GM23248 (cell line): ENCODE data around the gene MIS12. TPM values are rescaled to one million over a fixed set of nuclear protein-coding genes. Genes with fewer than 3 reads are reported as not detected.

Experiments used
- DNase-seq: peaks from one replicate; pipeline ENCODE4 v3.0.0-alpha.2; 2015
- H2AFZ ChIP-seq: fragments of 200-600 bp; sonication (generic); 2 replicates; pipeline ENCODE4 v1.6.1; 2016; ENCODE audit warnings: antibody characterized with exemption
- H3F3A ChIP-seq: fragments of 200-600 bp; sonication (generic); 2 replicates; pipeline ENCODE4 v1.6.1; 2016; ENCODE audit warnings: mild to moderate bottlenecking, antibody characterized with exemption, mixed run types; ENCODE audit not compliant: insufficient read depth
- H3K27ac ChIP-seq: fragments of 200-600 bp; sonication (generic); 2 replicates; pipeline ENCODE4 v1.5.1; 2016; ENCODE audit warnings: mild to moderate bottlenecking
- H3K27me3 ChIP-seq: fragments of 200-600 bp; sonication (generic); replicated peaks from 2 replicates; pipeline ENCODE4 v1.6.1; 2016; ENCODE audit warnings: mild to moderate bottlenecking; ENCODE audit not compliant: insufficient read depth
- H3K36me3 ChIP-seq: fragments of 200-600 bp; sonication (generic); 2 replicates; pipeline ENCODE4 v1.6.1; 2016; ENCODE audit warnings: low read depth, mild to moderate bottlenecking
- H3K4me1 ChIP-seq: fragments of 200-600 bp; sonication (generic); 2 replicates; pipeline ENCODE4 v1.6.1; 2016; ENCODE audit warnings: mild to moderate bottlenecking; ENCODE audit not compliant: insufficient read depth
- H3K4me2 ChIP-seq: fragments of 200-600 bp; sonication (generic); one replicate; pipeline ENCODE4 v1.6.1; 2016; ENCODE audit warnings: mild to moderate bottlenecking; ENCODE audit not compliant: unreplicated experiment
- H3K4me3 ChIP-seq: fragments of 200-600 bp; sonication (generic); 2 replicates; pipeline ENCODE4 v1.5.1; 2016; ENCODE audit warnings: mild to moderate bottlenecking
- H3K79me2 ChIP-seq: fragments of 200-600 bp; sonication (generic); 2 replicates; pipeline ENCODE4 v1.6.1; 2016; ENCODE audit warnings: mild to moderate bottlenecking; ENCODE audit not compliant: insufficient read depth
- H3K9ac ChIP-seq: fragments of 200-600 bp; sonication (generic); 2 replicates; pipeline ENCODE4 v1.6.1; 2016; ENCODE audit warnings: mild to moderate bottlenecking
- H3K9me2 ChIP-seq: fragments of 200-600 bp; sonication (generic); 2 replicates; pipeline ENCODE4 v1.6.1; 2016; ENCODE audit warnings: mixed run types, mild to moderate bottlenecking, moderate library complexity; ENCODE audit not compliant: insufficient read depth
- H3K9me3 ChIP-seq: fragments of 200-600 bp; sonication (generic); one replicate; pipeline ENCODE4 v1.6.1; 2017; ENCODE audit warnings: low read depth
- H4K20me1 ChIP-seq: fragments of 200-600 bp; sonication (generic); 2 replicates; pipeline ENCODE4 v1.6.0; 2016; ENCODE audit not compliant: insufficient read depth
- EZH2 ChIP-seq: fragments of 200-600 bp; sonication (generic); IDR thresholded peaks from 2 replicates; pipeline ENCODE4 v1.6.1; 2018; ENCODE audit warnings: antibody characterized with exemption, mild to moderate bottlenecking; ENCODE audit not compliant: insufficient read depth, poor library complexity, severe bottlenecking
- EZH2phosphoT487 ChIP-seq: fragments of 200-600 bp; sonication (generic); IDR thresholded peaks from 2 replicates; pipeline ENCODE4 v1.6.1; 2018; ENCODE audit warnings: antibody characterized with exemption, moderate library complexity, mild to moderate bottlenecking, low read depth; ENCODE audit not compliant: insufficient read depth
- WGBS, 2 experiments: methylation state at CpG; one replicate each; pipeline ENCODE4 v1.1.6; 2015 to 2017; ENCODE audit warnings: low lambda C conversion rate in 2 of 2, low coverage in 1 of 2; ENCODE audit errors: missing lambda C conversion rate in 2 of 2; 5-methylcytosine and 5-hydroxymethylcytosine counted together
- in situ Hi-C: fragments of 300-500 bp; cut with MboI; formaldehyde crosslinking; loops from 2 replicates; pipeline ENCODE4 v1.15.0; 2020
- polyA plus RNA-seq: library from polyadenylated mRNA; unstranded; fragments of >200 nt; fragmentation: Nextera tagmentation; extraction: Ambion mirVana; gene quantifications from 2 replicates; pipeline ENCODE4 v1.2.1, GENCODE V29; 2016
- total RNA-seq: library from RNA; depleted of rRNA; stranded (reverse); fragments of >200 nt; shearing (Covaris generic); gene quantifications from 2 replicates; pipeline ENCODE4 v1.2.3, GENCODE V29; 2014; rRNA removed

The MIS12 gene
- 13.4 and 20.2 TPM in 2 replicates for total RNA-seq
- polyA plus RNA-seq: 10.5 and 12.9 TPM in 2 replicates

- in situ Hi-C loops: no loop called here
- TF ChIP-seq EZH2phosphoT487 (no peak), EZH2 (no peak)
- peak within 1 kb of the TSS; percentile 97 for H3K4me2 ChIP-seq
- H3K9me2 ChIP-seq: no peaks in the 10 kb centered on the region
- peak; percentile 100 for DNase-seq
- no peaks in the 10 kb centered on the region for H3K27me3 ChIP-seq
- peaks cover 43% of the 10 kb centered on the region for H3K36me3 ChIP-seq
- H4K20me1 ChIP-seq: no peaks in the 10 kb centered on the region
- H3K27ac ChIP-seq: peak within 1 kb of the TSS; percentile 98
- H2AFZ ChIP-seq: peak within 1 kb of the TSS; percentile 94
- H3K9me3 ChIP-seq: no peaks in the 10 kb centered on the region
- H3K79me2 ChIP-seq: peaks cover 77% of the 10 kb centered on the region
- WGBS, 2 experiments: 1% methylated on average over 63 to 73 of the region's 77 CpGs
- H3K4me3 ChIP-seq: peak within 1 kb of the TSS; percentile 99
- peaks cover 10% of the 10 kb centered on the region; the same call in 1 of the 2 replicates for H3F3A ChIP-seq
- H3K9ac ChIP-seq: peak within 1 kb of the TSS; percentile 95
- H3K4me1 ChIP-seq: peaks cover 11% of the 10 kb centered on the region; the same call in 1 of the 2 replicates
Observed at GRCh38 chr17:5486206-5487124, at the start of gene MIS12. MIS12 (plus strand) TSS chr17:5486566; CDS start chr17:5488863, 2,297 bp downstream.

DNA sequence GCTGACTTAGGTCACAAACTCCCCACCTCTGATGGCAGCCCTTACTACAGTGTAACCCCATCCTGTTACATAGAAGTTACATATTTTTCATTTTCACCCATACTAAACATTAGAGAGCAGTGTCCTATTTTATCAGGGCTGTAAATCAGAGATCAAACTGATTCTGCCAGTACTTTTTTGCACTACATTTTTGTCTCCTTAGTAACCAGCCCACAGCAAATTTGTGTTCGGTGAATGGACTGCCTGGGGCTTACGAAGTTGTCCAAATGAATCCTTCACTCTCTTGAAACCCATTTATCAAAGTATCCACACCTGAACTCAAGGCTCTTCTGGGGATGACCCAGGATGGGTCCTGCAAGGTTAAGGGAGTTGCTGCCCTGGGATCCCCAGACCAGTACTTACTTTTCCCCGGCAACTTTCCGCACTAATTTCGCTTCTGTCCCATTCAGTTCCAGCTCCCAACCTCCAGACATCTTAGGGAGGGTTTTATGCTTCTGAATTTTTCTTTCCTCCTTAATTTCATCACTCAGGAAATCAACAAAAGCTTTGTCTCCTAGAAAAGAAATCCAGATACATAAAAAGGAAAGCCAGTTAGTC is 48.5 kb upstream of the MIS12 start:
- WGBS, 2 experiments: 37 to 39% methylated on average over 5 of the region's 5 CpGs
- H3K27me3 ChIP-seq: no peaks in the 10 kb centered on the region
- H3K9ac ChIP-seq: peak overlapping the region; percentile 83
- H3K4me3 ChIP-seq: peak overlapping the region; percentile 89
- H3K36me3 ChIP-seq: peaks cover 33% of the 10 kb centered on the region
- no peak for TF ChIP-seq EZH2
- no peak for TF ChIP-seq EZH2phosphoT487
- DNase-seq: peak; percentile 72
- no peaks in the 10 kb centered on the region for H4K20me1 ChIP-seq
- H3K4me1 ChIP-seq: peaks cover 10% of the 10 kb centered on the region; the same call in 1 of the 2 replicates
- peak overlapping the region; percentile 73 for H2AFZ ChIP-seq
- H3K27ac ChIP-seq: peak overlapping the region; percentile 44
- H3K9me3 ChIP-seq: no peaks in the 10 kb centered on the region
- in situ Hi-C loops: no loop called here
- peaks cover 30% of the 10 kb centered on the region; the same call in 1 of the 2 replicates for H3F3A ChIP-seq
- no peaks in the 10 kb centered on the region for H3K9me2 ChIP-seq
- H3K79me2 ChIP-seq: peaks cover 50% of the 10 kb centered on the region
- H3K4me2 ChIP-seq: peak overlapping the region; percentile 90

- TF ChIP-seq EZH2 (no peak), EZH2phosphoT487 (no peak)
- H3K36me3 ChIP-seq: peaks cover 27% of the 10 kb centered on the region
- H3F3A ChIP-seq: peaks cover 21% of the 10 kb centered on the region; the same call in 1 of the 2 replicates
- in situ Hi-C loops: no loop called here
- no peaks in the 10 kb centered on the region for H3K27me3 ChIP-seq
- WGBS, 2 experiments: 2% methylated on average over 28 to 49 of the region's 75 CpGs
- peak within 1 kb of the TSS; percentile 83 for H3K9ac ChIP-seq
- peaks cover 10% of the 10 kb centered on the region; the same call in 1 of the 2 replicates for H3K4me1 ChIP-seq
- peaks cover 45% of the 10 kb centered on the region for H3K79me2 ChIP-seq
- peak within 1 kb of the TSS; percentile 90 for H3K4me2 ChIP-seq
- no peaks in the 10 kb centered on the region for H3K9me2 ChIP-seq
- H4K20me1 ChIP-seq: no peaks in the 10 kb centered on the region
- peak within 1 kb of the TSS; percentile 44 for H3K27ac ChIP-seq
- peak; percentile 95 for DNase-seq
- peak within 1 kb of the TSS; percentile 89 for H3K4me3 ChIP-seq
- peak within 1 kb of the TSS; percentile 83 for H2AFZ ChIP-seq
- no peaks in the 10 kb centered on the region for H3K9me3 ChIP-seq
Observed at GRCh38 chr17:5438716-5439445, 47.5 kb upstream of the MIS12 start, which contains the start of gene C1QBP. C1QBP (minus strand) TSS chr17:5439155; CDS start chr17:5439073, 82 bp downstream.

DNA sequence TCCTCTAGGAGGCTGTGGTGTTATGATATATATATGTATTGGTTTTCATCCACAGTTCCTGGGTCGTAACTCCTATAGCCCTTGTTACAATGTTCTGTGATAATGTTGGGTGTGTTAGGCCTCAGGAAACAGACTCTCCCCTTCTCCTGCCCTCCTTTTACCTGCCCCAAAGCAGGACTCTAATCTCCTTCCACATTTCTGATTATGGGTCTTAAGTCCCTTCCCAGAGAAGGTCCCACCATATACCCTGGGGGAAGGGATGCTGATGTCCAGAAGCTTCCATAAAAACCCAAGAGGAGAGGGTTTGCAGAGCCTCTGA is 47.0 kb upstream of the MIS12 start:
- Histone ChIP-seq H3F3A (peaks cover 19% of the 10 kb centered on the region; the same call in 1 of the 2 replicates), H3K9me3 (no peaks in the 10 kb centered on the region), H3K79me2 (peaks cover 43% of the 10 kb centered on the region), H3K4me1 (peaks cover 10% of the 10 kb centered on the region; the same call in 1 of the 2 replicates), H3K9me2 (no peaks in the 10 kb centered on the region), H3K9ac (peak overlapping the region; percentile 36), H3K4me2 (peak overlapping the region; percentile 71), H4K20me1 (no peaks in the 10 kb centered on the region), H3K27me3 (no peaks in the 10 kb centered on the region), H2AFZ (peak overlapping the region; percentile 83), H3K4me3 (peak overlapping the region; percentile 89), H3K36me3 (peaks cover 27% of the 10 kb centered on the region), H3K27ac (0 out of 2 replicates have a peak overlapping the region, but pooled peaks have one; percentile 12)
- 0% methylated on average over 1 of the region's 1 CpG for WGBS, 2 experiments
- in situ Hi-C loops: no loop called here
- no peak for TF ChIP-seq EZH2
- no peak for TF ChIP-seq EZH2phosphoT487
- DNase-seq: no peak
